Ishikawa (cell line): ENCODE results near the gene CLDN6.

Source experiments
- CEBPB ChIP-seq: IDR thresholded peaks from 2 replicates; pipeline ENCODE4 v1.6.1; 2012
- CREB1 ChIP-seq: IDR thresholded peaks from 2 replicates; pipeline ENCODE4 v1.6.1; 2012; ENCODE audit warnings: low read depth
- EGR1 ChIP-seq: IDR thresholded peaks from 2 replicates; pipeline ENCODE4 v1.6.1; 2012
- EP300 ChIP-seq: IDR thresholded peaks from 2 replicates; pipeline ENCODE4 v1.6.1; 2012; ENCODE audit warnings: borderline replicate concordance
- FOXM1 ChIP-seq: IDR thresholded peaks from 2 replicates; pipeline ENCODE4 v1.6.1; 2012; ENCODE audit warnings: low read depth, borderline replicate concordance
- NFIC ChIP-seq: IDR thresholded peaks from 2 replicates; pipeline ENCODE4 v1.6.1; 2012
- RAD21 ChIP-seq: IDR thresholded peaks from 2 replicates; pipeline ENCODE4 v1.6.1; 2012; ENCODE audit warnings: low read depth
- TAF1 ChIP-seq: IDR thresholded peaks from 2 replicates; pipeline ENCODE4 v1.6.1; 2012; ENCODE audit warnings: low read depth, mild to moderate bottlenecking
- TCF12 ChIP-seq: IDR thresholded peaks from 2 replicates; pipeline ENCODE4 v1.6.1; 2012; ENCODE audit warnings: low read depth
- TEAD4 ChIP-seq: IDR thresholded peaks from 2 replicates; pipeline ENCODE4 v1.6.1; 2012
- YY1 ChIP-seq: IDR thresholded peaks from 2 replicates; pipeline ENCODE4 v1.6.1; 2012; ENCODE audit warnings: low read depth
- ZBTB7A ChIP-seq: IDR thresholded peaks from 2 replicates; pipeline ENCODE4 v1.6.1; 2012; ENCODE audit warnings: low read depth
- TF ChIP-seq, protein P1 (sequence below): IDR thresholded peaks from 2 replicates; pipeline ENCODE4 v1.6.1; 2012
- TF ChIP-seq, protein P2 (sequence below): IDR thresholded peaks from 2 replicates; pipeline ENCODE4 v1.6.1; 2012
- TF ChIP-seq, protein P3 (sequence below): IDR thresholded peaks from 2 replicates; pipeline ENCODE4 v1.6.1; 2012; ENCODE audit warnings: low read depth, mild to moderate bottlenecking

Gene CLDN6

DNA sequence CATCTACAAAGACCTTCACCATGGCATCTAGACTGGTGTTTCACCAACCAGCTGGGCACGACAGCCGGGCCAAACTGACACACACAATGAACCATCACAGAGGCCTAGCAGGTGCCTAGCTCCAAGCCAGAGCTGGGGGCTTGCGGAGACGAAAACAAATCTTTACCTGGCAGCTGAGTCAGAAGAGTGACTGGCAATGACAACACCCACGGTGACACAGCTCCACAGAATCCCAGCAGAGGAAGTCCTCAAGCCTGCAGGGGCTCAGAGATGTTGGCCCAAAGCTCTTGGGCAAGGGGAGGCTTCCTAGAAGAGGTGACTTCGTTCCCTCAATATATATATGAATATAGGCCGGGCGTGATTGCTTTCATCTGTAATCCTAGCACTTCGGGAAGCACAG is 33.5 kb upstream of the CLDN6 start:
- TF ChIP-seq, protein P1, sequence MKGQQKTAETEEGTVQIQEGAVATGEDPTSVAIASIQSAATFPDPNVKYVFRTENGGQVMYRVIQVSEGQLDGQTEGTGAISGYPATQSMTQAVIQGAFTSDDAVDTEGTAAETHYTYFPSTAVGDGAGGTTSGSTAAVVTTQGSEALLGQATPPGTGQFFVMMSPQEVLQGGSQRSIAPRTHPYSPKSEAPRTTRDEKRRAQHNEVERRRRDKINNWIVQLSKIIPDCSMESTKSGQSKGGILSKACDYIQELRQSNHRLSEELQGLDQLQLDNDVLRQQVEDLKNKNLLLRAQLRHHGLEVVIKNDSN: no peak

DNA sequence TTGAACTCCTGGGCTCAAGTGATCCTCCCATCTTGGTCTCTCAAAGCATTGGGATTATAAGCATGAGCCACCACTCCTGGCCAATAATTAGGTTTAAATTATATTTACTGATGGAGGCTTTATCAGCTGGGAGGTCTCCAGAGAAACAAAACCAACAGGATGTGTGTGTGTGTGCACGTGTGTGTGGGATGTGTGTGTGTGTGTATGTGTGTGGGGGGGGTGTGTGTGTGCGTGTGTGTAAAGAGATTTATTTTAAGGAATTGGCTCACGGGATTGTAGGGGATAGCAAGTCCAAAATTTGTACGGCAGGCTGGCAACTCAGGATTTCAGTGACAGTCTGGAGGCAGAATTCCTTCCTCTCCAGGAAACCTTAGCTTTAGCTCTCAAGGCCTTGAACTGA is 33.0 kb upstream of the CLDN6 start:
- TF ChIP-seq TCF12 (no peak), EP300 (no peak), TAF1 (no peak), ZBTB7A (no peak), CEBPB (no peak), RAD21 (no peak), CREB1 (no peak), TEAD4 (no peak), FOXM1 (no peak), YY1 (no peak), NFIC (no peak), EGR1 (no peak)
- TF ChIP-seq, protein P2, sequence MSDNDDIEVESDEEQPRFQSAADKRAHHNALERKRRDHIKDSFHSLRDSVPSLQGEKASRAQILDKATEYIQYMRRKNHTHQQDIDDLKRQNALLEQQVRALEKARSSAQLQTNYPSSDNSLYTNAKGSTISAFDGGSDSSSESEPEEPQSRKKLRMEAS: no peak
- TF ChIP-seq, protein P3, sequence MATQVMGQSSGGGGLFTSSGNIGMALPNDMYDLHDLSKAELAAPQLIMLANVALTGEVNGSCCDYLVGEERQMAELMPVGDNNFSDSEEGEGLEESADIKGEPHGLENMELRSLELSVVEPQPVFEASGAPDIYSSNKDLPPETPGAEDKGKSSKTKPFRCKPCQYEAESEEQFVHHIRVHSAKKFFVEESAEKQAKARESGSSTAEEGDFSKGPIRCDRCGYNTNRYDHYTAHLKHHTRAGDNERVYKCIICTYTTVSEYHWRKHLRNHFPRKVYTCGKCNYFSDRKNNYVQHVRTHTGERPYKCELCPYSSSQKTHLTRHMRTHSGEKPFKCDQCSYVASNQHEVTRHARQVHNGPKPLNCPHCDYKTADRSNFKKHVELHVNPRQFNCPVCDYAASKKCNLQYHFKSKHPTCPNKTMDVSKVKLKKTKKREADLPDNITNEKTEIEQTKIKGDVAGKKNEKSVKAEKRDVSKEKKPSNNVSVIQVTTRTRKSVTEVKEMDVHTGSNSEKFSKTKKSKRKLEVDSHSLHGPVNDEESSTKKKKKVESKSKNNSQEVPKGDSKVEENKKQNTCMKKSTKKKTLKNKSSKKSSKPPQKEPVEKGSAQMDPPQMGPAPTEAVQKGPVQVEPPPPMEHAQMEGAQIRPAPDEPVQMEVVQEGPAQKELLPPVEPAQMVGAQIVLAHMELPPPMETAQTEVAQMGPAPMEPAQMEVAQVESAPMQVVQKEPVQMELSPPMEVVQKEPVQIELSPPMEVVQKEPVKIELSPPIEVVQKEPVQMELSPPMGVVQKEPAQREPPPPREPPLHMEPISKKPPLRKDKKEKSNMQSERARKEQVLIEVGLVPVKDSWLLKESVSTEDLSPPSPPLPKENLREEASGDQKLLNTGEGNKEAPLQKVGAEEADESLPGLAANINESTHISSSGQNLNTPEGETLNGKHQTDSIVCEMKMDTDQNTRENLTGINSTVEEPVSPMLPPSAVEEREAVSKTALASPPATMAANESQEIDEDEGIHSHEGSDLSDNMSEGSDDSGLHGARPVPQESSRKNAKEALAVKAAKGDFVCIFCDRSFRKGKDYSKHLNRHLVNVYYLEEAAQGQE: no peak
- TF ChIP-seq, protein P1: no peak

DNA sequence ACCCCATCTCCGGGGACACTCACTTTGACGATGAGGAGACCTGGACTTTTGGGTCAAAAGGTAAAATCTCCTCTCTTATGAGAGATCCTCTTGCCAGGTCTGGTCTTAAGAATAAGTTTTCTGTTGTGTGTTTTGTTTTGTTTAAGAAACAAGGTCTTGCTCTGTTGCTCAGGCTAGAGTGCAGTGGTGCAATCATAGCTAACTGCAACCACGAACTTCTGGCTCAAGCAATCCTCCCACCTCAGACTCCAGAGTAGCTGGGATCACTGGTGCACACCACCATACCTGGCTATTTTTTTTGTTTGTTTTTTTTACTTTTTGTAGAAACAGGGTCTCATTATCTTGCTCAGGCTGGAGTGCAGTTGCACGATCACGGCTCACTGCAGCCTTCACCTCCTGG is 32.5 kb upstream of the CLDN6 start:
- no peak for TF ChIP-seq ZBTB7A
- no peak for TF ChIP-seq YY1
- TF ChIP-seq, protein P1: no peak
- no peak for TF ChIP-seq CEBPB
- TF ChIP-seq, protein P2: no peak
- no peak for TF ChIP-seq NFIC
- no peak for TF ChIP-seq EP300
- no peak for TF ChIP-seq FOXM1
- TF ChIP-seq CREB1: no peak

DNA sequence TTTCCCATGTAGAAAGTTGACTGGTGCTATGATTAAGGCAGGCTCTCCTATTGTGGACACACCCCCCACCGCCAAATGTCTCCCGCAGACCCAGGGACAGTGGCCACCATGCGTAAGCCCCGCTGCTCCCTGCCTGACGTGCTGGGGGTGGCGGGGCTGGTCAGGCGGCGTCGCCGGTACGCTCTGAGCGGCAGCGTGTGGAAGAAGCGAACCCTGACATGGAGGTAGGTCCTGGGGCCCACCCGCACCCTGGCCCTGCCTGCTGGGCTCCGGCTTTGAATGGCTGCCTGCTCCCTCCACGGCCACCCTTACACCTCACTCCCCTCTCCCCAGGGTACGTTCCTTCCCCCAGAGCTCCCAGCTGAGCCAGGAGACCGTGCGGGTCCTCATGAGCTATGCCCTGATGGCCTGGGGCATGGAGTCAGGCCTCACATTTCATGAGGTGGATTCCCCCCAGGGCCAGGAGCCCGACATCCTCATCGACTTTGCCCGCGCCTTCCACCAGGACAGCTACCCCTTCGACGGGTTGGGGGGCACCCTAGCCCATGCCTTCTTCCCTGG is 32.0 kb upstream of the CLDN6 start:
- TF ChIP-seq CREB1 (no peak), EP300 (no peak), CEBPB (no peak), FOXM1 (no peak), NFIC (no peak), TAF1 (no peak), EGR1 (no peak), RAD21 (no peak), TCF12 (no peak), YY1 (no peak), TEAD4 (no peak), ZBTB7A (no peak)
- TF ChIP-seq, protein P1: no peak
- TF ChIP-seq, protein P2: no peak
- TF ChIP-seq, protein P3: no peak

DNA sequence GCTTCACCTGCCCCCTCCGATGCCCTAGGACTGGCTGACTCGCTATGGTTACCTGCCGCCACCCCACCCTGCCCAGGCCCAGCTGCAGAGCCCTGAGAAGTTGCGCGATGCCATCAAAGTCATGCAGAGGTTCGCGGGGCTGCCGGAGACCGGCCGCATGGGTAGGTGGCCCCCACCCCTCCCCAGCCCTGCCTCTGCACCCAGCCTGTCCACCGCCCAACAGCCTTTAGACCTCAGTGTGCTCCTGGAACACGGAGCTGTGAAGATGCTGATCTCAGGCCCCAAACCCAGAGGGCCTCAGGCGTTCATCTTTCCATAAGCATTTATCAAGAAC is 29.4 kb upstream of the CLDN6 start:
- no peak for TF ChIP-seq FOXM1
- no peak for TF ChIP-seq EP300
- no peak for TF ChIP-seq RAD21
- TF ChIP-seq YY1: no peak
- TF ChIP-seq ZBTB7A: no peak
- TF ChIP-seq NFIC: no peak
- TF ChIP-seq TEAD4: no peak
- TF ChIP-seq, protein P2: no peak
- TF ChIP-seq, protein P1: no peak
- no peak for TF ChIP-seq TCF12
- no peak for TF ChIP-seq CEBPB
- no peak for TF ChIP-seq EGR1
- TF ChIP-seq CREB1: no peak
- TF ChIP-seq TAF1: no peak
- TF ChIP-seq, protein P3: no peak
